T47D (cell line): Measurements from ENCODE around the gene LYSMD2.

ENCODE experiments used
- DNase-seq, 2 experiments: peaks; one replicate each; pipeline versions ENCODE4 v3.0.0 to v3.0.0-alpha.2; 2011 to 2012; ENCODE audit warnings: low read depth in 1 of 2, low spot score in 1 of 2
- JUND ChIP-seq: IDR thresholded peaks from 2 replicates; pipeline ENCODE4 v1.6.1; 2012; ENCODE audit warnings: low read depth
- in situ Hi-C: cut with HindIII; loops from 2 replicates; pipeline ENCODE4 v1.10.0; 2016; ENCODE audit warnings: low sequenced_read_pairs, low pct_unique_long_range_greater_than_20kb

Gene LYSMD2

DNA sequence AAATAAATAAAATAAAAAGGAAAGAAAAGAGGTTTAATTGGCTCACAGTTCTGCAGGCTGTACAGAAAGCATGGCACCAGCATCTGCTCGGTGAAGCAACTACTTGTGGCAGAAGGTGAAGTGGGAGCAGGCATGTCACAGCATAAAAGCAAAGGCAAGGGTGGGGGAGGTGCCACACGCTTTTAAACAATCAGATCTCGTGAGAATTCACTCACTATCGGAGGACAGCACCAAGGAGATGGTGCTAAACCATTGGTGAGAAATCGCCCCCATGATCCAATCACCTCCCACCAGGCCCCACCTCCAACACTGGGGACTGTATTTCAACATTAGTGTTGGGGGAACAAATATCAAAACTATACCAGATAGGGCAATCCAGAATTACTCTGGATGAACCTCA, 40.9 kb downstream of the LYSMD2 start:
- TF ChIP-seq JUND: no peak
- in situ Hi-C loops: no loop called here
- DNase-seq: no peak

DNA sequence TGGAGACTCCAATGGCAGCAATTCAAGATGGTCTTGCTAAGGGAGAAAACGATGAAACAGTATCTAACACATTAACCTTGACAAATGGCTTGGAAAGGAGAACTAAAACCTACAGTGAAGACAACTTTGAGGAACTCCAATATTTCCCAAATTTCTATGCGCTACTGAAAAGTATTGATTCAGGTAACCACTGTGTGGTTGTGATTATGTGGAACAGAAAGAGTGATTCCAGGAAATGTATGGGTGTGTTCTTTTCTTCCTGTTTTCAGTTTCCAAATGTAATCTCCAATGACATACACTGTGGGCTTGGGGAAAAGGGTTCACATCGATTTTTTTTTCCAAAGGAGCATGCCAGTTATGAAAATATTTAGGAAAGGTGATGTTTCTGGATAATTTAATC, 45.3 kb downstream of the LYSMD2 start:
- in situ Hi-C loops: no loop called here
- DNase-seq: no peak

GRCh38 chr15:51688863-51689262, 48.6 kb downstream of the LYSMD2 start:
- in situ Hi-C loops: no loop called here
- TF ChIP-seq JUND: no peak
- DNase-seq: no peak

More for the DNA sequence above, 45.3 kb downstream of the LYSMD2 start:
- no peak for TF ChIP-seq JUND

DNA sequence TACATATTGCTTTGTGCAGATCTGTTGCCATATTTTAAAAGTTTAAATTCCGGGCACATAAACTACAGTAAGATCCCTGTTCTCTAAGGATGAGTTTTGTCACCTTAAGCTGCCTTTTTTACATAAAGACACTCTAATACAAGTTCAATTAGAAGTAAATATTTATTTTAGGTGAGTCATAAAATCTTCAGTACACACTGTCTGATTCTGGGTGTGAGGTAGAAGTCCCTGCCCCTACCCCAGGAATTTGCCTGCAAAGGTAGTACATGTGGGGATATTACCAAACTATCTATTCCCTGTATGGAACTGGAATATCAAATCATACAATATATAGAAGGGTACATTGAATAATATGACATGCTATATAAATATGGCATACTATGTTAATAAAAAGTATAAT, 49.9 kb downstream of the LYSMD2 start:
- no peak for DNase-seq
- in situ Hi-C loops: no loop called here
- no peak for TF ChIP-seq JUND

DNA sequence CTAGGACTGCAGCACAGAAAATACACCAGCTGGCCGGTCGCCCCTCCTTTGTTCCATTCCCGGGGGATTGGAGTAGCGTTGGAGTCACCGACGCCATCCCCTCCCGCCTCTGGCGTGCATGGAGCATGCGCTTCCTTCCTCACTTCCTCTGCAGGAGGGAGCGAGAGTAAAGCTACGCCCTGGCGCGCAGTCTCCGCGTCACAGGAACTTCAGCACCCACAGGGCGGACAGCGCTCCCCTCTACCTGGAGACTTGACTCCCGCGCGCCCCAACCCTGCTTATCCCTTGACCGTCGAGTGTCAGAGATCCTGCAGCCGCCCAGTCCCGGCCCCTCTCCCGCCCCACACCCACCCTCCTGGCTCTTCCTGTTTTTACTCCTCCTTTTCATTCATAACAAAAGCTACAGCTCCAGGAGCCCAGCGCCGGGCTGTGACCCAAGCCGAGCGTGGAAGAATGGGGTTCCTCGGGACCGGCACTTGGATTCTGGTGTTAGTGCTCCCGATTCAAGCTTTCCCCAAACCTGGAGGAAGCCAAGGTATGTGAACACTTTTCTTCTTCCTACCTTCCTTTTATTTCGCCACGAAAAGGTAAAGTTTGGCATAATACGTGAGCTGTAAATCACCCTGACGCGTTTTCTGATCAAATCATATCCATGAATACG, 56.0 kb downstream of the LYSMD2 start, which contains the start of gene SCG3:
TSS of gene SCG3 (plus strand) at position 201 of the 661 bp plus-strand sequence. CDS start at position 454, 253 bp downstream.
- no peak for TF ChIP-seq JUND
- peak in 1 of 2 experiments; percentile 55 for DNase-seq
- in situ Hi-C loops: no loop called here

GRCh38 chr15:51680321-51680720, 57.1 kb downstream of the LYSMD2 start:
- in situ Hi-C loops: no loop called here
- TF ChIP-seq JUND: no peak

DNA sequence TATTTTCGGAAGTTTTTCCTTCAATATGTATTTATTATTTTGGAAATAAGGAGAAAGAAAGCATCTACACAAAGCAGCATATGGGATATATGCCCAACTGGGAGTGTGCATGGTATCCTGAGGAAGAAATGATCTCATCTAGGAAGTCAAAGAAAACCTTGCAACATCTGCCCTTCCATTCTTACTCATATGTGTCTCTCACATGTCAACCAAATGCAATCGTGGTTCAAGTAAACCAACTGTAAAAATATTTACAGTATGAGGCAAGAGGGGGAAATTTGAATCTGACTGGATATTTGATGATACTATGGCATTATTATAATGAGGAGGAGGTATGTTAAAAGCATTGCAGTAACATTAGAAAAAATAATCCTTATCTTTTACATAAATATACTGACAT, 59.4 kb downstream of the LYSMD2 start:
- no peak for DNase-seq
- in situ Hi-C loops: no loop called here
- no peak for TF ChIP-seq JUND

More at GRCh38 chr15:51680321-51680720, 57.1 kb downstream of the LYSMD2 start:
- DNase-seq: no peak

DNA sequence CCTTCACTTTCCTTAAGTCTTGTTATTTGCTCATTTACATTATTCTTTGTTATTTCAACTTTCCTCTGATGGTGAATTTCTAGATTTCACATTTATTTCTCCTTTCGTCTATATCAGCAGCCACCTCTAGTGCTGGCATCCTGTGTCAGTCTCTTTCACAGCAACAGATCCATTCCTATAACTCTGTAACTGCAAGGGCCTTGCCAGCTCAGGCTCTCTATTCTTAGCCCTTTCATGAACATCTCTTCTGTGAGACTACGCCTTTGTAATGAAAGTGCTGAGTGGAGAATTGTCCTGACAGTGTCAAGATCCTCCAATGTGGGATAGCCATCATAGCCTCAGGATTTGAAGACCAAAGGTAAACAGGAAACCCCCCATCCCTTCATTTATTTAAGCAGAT, 60.0 kb downstream of the LYSMD2 start:
- in situ Hi-C loops: no loop called here
- no peak for DNase-seq
- TF ChIP-seq JUND: no peak

GRCh38 chr15:51677021-51677420, 60.4 kb downstream of the LYSMD2 start:
- no peak for TF ChIP-seq JUND
- no peak for DNase-seq
- in situ Hi-C loops: no loop called here

GRCh38 chr15:51675234-51675633, 62.2 kb downstream of the LYSMD2 start:
- no peak for DNase-seq
- TF ChIP-seq JUND: no peak
- in situ Hi-C loops: no loop called here
